MM.1S (cell line): Measurements from ENCODE around the gene SRSF3.

Experiments used
- DNase-seq: peaks from one replicate; pipeline ENCODE4 v3.0.0-alpha.2; 2015
- H2AFZ ChIP-seq: fragments of 300-600 bp; sonication (generic); 2 replicates; pipeline ENCODE4 v1.6.0; 2016; ENCODE audit warnings: antibody characterized with exemption, low read length
- H3F3A ChIP-seq: fragments of 300-600 bp; sonication (generic); 2 replicates; pipeline ENCODE4 v1.6.1; 2016; ENCODE audit warnings: mild to moderate bottlenecking, antibody characterized with exemption, low read length, moderate library complexity, mixed read lengths; ENCODE audit not compliant: insufficient read depth
- H3K27ac ChIP-seq: fragments of 300-600 bp; sonication (generic); 2 replicates; pipeline ENCODE4 v1.5.1; 2016; ENCODE audit warnings: mild to moderate bottlenecking, low read length
- H3K27me3 ChIP-seq: fragments of 300-600 bp; sonication (generic); replicated peaks from 2 replicates; pipeline ENCODE4 v1.6.0; 2016; ENCODE audit warnings: low read length; ENCODE audit not compliant: insufficient read depth
- H3K36me3 ChIP-seq: fragments of 300-600 bp; sonication (generic); replicated peaks from 2 replicates; pipeline ENCODE4 v1.6.1; 2016; ENCODE audit warnings: mild to moderate bottlenecking, low read length, mixed read lengths; ENCODE audit not compliant: insufficient read depth
- H3K4me1 ChIP-seq: fragments of 300-600 bp; sonication (generic); 2 replicates; pipeline ENCODE4 v1.6.1; 2016; ENCODE audit warnings: low read length, mixed read lengths
- H3K4me2 ChIP-seq: fragments of 300-600 bp; sonication (generic); 2 replicates; pipeline ENCODE4 v1.6.0; 2016; ENCODE audit warnings: low read depth, low read length
- H3K4me3 ChIP-seq: fragments of 300-600 bp; sonication (generic); 2 replicates; pipeline ENCODE4 v1.5.1; 2016; ENCODE audit warnings: low read length, mixed read lengths
- H3K79me2 ChIP-seq: fragments of 300-600 bp; sonication (generic); 2 replicates; pipeline ENCODE4 v1.6.1; 2016; ENCODE audit warnings: mixed run types, low read length, mixed read lengths
- H3K9ac ChIP-seq: fragments of 300-600 bp; sonication (generic); 2 replicates; pipeline ENCODE4 v1.6.1; 2016; ENCODE audit warnings: low read length, mixed read lengths
- H3K9me2 ChIP-seq: fragments of 300-600 bp; sonication (generic); replicated peaks from 2 replicates; pipeline ENCODE4 v1.6.1; 2016; ENCODE audit warnings: mild to moderate bottlenecking, low read length, mixed read lengths; ENCODE audit not compliant: insufficient read depth
- H3K9me3 ChIP-seq: fragments of 300-600 bp; sonication (generic); replicated peaks from 2 replicates; pipeline ENCODE4 v1.6.1; 2016; ENCODE audit warnings: mild to moderate bottlenecking, low read length, mixed read lengths; ENCODE audit not compliant: insufficient read depth
- H4K20me1 ChIP-seq: fragments of 300-600 bp; sonication (generic); 2 replicates; pipeline ENCODE4 v1.6.1; 2016; ENCODE audit warnings: mild to moderate bottlenecking, low read length, moderate library complexity, mixed read lengths; ENCODE audit not compliant: insufficient read depth
- EZH2 ChIP-seq: fragments of 300-600 bp; sonication (generic); optimal IDR thresholded peaks from 2 replicates; pipeline ENCODE3; 2017; ENCODE audit warnings: low read depth, mild to moderate bottlenecking, antibody characterized with exemption, low read length, mixed read lengths
- EZH2phosphoT487 ChIP-seq: fragments of 300-600 bp; sonication (generic); IDR thresholded peaks from 2 replicates; pipeline ENCODE4 v1.6.1; 2018; ENCODE audit warnings: antibody characterized with exemption, low read length
- TF ChIP-seq, protein P1 (sequence below): fragments of 300-600 bp; sonication (generic); IDR thresholded peaks from 2 replicates; pipeline ENCODE4 v1.5.1; 2016; ENCODE audit warnings: antibody characterized with exemption, low read length, mixed read lengths

SRSF3 gene

DNA sequence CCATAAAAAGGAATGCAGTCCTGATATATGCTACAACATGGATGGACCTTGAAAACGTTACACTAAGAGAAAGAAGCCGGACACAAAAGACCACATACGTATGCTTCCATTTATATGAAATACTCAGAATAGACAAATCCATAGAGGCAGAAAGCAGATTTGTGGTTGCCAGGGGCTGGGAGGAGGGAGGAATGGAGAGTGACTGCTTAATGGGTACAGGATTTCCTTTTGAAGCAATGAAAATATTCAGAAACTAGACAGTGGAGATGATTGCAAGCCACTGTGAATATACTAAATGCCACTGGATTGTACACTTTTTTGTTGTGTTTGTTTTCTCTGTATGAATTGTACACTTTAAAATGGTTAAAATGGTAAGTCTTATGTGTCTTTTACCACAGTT is 54.9 kb downstream of the SRSF3 start:
- Histone ChIP-seq H3K4me3 (no peak overlapping the region), H2AFZ (no peak overlapping the region), H3F3A (no peaks in the 10 kb centered on the region), H3K27ac (no peak overlapping the region), H3K9me2 (no peaks in the 10 kb centered on the region), H3K9ac (no peak overlapping the region), H3K36me3 (no peaks in the 10 kb centered on the region), H4K20me1 (no peaks in the 10 kb centered on the region), H3K4me1 (peaks cover 8% of the 10 kb centered on the region), H3K9me3 (no peaks in the 10 kb centered on the region), H3K27me3 (no peaks in the 10 kb centered on the region), H3K79me2 (no peaks in the 10 kb centered on the region), H3K4me2 (no peak overlapping the region)
- DNase-seq: no peak
- TF ChIP-seq, protein P1, sequence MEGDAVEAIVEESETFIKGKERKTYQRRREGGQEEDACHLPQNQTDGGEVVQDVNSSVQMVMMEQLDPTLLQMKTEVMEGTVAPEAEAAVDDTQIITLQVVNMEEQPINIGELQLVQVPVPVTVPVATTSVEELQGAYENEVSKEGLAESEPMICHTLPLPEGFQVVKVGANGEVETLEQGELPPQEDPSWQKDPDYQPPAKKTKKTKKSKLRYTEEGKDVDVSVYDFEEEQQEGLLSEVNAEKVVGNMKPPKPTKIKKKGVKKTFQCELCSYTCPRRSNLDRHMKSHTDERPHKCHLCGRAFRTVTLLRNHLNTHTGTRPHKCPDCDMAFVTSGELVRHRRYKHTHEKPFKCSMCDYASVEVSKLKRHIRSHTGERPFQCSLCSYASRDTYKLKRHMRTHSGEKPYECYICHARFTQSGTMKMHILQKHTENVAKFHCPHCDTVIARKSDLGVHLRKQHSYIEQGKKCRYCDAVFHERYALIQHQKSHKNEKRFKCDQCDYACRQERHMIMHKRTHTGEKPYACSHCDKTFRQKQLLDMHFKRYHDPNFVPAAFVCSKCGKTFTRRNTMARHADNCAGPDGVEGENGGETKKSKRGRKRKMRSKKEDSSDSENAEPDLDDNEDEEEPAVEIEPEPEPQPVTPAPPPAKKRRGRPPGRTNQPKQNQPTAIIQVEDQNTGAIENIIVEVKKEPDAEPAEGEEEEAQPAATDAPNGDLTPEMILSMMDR: no peak
- no peak for TF ChIP-seq EZH2
- TF ChIP-seq EZH2phosphoT487: no peak

DNA sequence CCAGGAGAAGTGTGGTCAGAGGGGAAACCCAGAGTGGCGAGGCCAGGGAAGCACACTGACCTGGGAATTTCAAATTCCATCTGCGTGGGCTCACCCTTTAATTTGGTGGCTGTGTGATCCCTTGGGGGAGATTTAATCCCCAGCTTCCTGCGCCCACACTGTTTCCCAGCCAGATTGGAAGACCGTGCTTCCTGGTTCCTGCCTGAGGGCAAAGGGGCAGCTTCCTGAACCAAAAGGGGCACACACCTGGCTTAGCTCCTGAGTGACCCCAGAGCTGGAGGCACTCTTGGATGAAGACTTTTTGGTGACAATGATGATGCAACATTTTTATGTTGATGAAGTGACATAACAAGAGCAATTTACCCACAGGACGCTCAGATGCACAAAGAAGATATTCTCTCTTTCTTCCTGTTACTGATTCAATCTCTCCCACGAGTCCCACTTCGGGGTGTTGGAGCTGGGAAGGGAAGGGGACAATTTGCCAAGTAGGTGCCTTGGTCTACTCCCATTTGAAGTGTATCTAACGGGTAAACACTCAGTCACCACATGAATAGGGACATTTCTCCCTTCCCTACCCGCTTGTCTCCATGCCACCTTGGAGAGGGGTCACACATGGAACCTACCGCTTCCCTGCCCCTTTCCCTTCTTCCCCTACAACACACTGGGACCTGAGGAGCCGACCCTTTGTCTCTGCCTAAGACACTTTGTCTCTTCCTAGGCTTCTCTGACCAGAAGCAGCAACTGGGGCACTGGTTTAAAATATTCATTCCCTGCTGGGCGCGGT is 55.7 kb downstream of the SRSF3 start:
- H3K36me3 ChIP-seq: no peaks in the 10 kb centered on the region
- H3K79me2 ChIP-seq: no peaks in the 10 kb centered on the region
- TF ChIP-seq EZH2phosphoT487: no peak
- TF ChIP-seq, protein P1: no peak
- no peak overlapping the region for H2AFZ ChIP-seq
- no peak overlapping the region for H3K4me3 ChIP-seq
- no peaks in the 10 kb centered on the region for H3K9me2 ChIP-seq
- DNase-seq: no peak
- no peaks in the 10 kb centered on the region for H4K20me1 ChIP-seq
- no peak overlapping the region for H3K27ac ChIP-seq
- peaks cover 8% of the 10 kb centered on the region for H3K4me1 ChIP-seq
- H3K4me2 ChIP-seq: no peak overlapping the region
- no peaks in the 10 kb centered on the region for H3K9me3 ChIP-seq
- no peaks in the 10 kb centered on the region for H3K27me3 ChIP-seq
- no peaks in the 10 kb centered on the region for H3F3A ChIP-seq
- H3K9ac ChIP-seq: no peak overlapping the region

- H3K4me1 ChIP-seq: peaks cover 16% of the 10 kb centered on the region
- H3K36me3 ChIP-seq: no peaks in the 10 kb centered on the region
- peak; percentile 29 for DNase-seq
- H3K4me2 ChIP-seq: peak overlapping the region; percentile 48; the same call in 1 of the 2 replicates
- no peak overlapping the region for H3K9ac ChIP-seq
- TF ChIP-seq EZH2 (no peak), EZH2phosphoT487 (no peak)
- TF ChIP-seq, protein P1: no peak
- no peaks in the 10 kb centered on the region for H3F3A ChIP-seq
- H3K9me2 ChIP-seq: no peaks in the 10 kb centered on the region
- H3K9me3 ChIP-seq: no peaks in the 10 kb centered on the region
- H3K27ac ChIP-seq: peak overlapping the region; percentile 29; the same call in 1 of the 2 replicates
- no peak overlapping the region for H2AFZ ChIP-seq
- no peak overlapping the region for H3K4me3 ChIP-seq
- H3K27me3 ChIP-seq: no peaks in the 10 kb centered on the region
- H4K20me1 ChIP-seq: no peaks in the 10 kb centered on the region
- no peaks in the 10 kb centered on the region for H3K79me2 ChIP-seq
These were observed 56.8 kb downstream of the SRSF3 start for GRCh38 chr6:36650848-36651478.
